Measurements from ENCODE around the gene RNF151. TPM values are rescaled to one million over a fixed set of nuclear protein-coding genes. Genes with fewer than 3 reads are reported as not detected.
"Not testable (repeated sequence)": the region's sequence is repeated elsewhere in the genome, so short reads cannot be mapped to it uniquely, and the experiment has no call there.

The RNF151 gene
- total and polyA plus RNA-seq, 8 donors, result 0.17 TPM; not detected in 7

DNA sequence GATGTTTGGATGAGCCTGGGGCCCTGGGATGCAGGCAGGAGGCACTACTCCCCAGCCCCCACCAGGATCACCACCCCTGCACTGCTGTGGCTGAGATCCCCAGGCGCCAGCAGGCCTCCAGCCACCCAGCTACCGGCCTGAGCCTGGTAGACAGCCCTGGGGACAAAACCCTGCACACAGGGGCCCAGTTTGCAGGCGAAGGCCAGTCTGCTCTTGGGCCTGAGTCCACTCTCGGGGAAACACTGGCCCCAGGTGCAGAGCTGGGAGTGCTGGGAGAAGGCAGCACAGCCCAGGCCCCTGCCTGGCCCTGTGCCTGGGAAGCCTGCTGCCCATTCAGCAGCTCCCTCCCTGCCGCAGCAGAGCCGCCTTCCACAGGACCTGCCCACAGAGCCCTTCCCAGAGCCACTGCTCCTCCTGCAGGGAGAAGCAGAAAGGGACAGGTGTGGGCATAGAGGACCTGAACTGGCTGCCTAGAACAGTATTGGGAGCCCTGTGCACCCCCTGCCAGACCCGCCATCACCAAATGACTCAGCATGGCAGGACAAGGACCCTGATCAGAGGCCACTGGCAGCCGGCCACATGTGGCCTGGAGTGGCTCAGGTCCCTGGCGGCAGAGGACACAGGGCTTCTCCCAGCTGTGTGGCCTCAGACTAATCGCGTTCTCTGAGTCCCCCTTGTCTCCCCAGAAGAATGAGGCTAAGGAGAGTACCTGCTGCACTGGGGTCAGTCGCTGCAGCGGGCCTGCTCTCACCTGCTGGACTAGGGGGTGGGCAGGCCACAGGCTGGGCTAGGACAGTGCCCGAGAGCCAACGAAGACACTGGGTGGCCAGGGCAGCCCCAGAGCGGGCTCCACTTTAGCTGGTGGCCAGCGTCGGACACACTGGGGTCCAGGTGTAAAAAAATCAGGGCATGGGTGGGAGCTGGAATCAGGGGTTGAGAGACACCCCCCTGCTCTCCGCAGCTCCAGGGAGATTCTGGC, 34.3 kb upstream of the RNF151 start:
- intact Hi-C loops (cut with DNase I), result no loop called here
- no peak overlapping the region for H3K4me3 ChIP-seq
- H3K36me3 ChIP-seq, result peaks cover 0 to 11% of the 10 kb centered on the region in 2 donors
- no peaks in the 10 kb centered on the region for H3K9me3 ChIP-seq
- DNase-seq (no peak), ATAC-seq (no peak)
- no peak overlapping the region for H3K27ac ChIP-seq
- H3K27me3 ChIP-seq, result peaks cover 0 to 15% of the 10 kb centered on the region in 2 donors
- TF ChIP-seq CTCF (IDR thresholded peaks at IDR 0.05), result no peak
- peaks cover 0 to 23% of the 10 kb centered on the region in 2 donors for H3K4me1 ChIP-seq

GRCh38 chr16:1933097-1933661, 33.5 kb upstream of the RNF151 start:
- DNase-seq, result no peak
- Histone ChIP-seq H3K27ac (peak overlapping the region in 1 of 2 donors; percentile 23), H3K27me3 (peaks cover 0 to 15% of the 10 kb centered on the region in 2 donors), H3K4me1 (peaks cover 0 to 31% of the 10 kb centered on the region in 2 donors), H3K36me3 (peaks cover 0 to 19% of the 10 kb centered on the region in 2 donors), H3K4me3 (no peak overlapping the region), H3K9me3 (no peaks in the 10 kb centered on the region)
- ATAC-seq, result no peak
- intact Hi-C loops (cut with DNase I), result no loop called here
- no peak for TF ChIP-seq CTCF (IDR thresholded peaks at IDR 0.05)

DNA sequence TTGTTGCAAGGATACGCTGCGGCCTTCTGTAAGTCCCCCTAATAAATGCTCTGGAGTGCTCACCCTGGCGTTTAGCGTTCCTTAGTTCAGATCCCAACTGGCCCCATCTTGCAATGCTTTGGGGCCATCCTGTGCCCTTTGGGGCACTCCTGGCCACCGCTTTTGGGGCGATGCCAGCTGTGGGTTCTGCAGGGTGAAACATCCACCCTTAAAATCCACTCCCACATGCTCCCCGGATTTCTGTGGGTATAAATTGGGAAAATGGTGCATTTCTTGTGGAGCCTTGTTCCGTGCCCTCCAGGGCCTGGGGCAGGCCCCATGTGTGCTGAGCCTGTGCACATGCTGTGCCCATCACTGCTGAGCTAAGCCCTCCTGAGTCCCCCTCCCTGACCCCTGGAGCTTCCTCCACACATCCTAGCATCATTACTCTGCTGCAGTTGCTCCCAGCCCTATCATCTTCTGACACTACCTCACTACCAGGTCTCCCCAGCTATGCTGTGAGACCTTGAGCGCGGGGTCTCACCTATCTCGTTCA, 29.6 kb upstream of the RNF151 start:
- DNase-seq (no peak), ATAC-seq (no peak)
- H3K4me3 ChIP-seq, result no peak overlapping the region
- peak overlapping the region in 1 of 2 donors; percentile 93 for H3K27ac ChIP-seq
- peaks cover 0 to 51% of the 10 kb centered on the region in 2 donors for H3K36me3 ChIP-seq
- intact Hi-C loops (cut with DNase I), result no loop called here
- no peak for TF ChIP-seq CTCF (IDR thresholded peaks at IDR 0.05)
- peaks cover 0 to 15% of the 10 kb centered on the region in 2 donors for H3K27me3 ChIP-seq
- no peaks in the 10 kb centered on the region for H3K9me3 ChIP-seq
- peaks cover under 1 to 56% of the 10 kb centered on the region in 2 donors for H3K4me1 ChIP-seq

DNA sequence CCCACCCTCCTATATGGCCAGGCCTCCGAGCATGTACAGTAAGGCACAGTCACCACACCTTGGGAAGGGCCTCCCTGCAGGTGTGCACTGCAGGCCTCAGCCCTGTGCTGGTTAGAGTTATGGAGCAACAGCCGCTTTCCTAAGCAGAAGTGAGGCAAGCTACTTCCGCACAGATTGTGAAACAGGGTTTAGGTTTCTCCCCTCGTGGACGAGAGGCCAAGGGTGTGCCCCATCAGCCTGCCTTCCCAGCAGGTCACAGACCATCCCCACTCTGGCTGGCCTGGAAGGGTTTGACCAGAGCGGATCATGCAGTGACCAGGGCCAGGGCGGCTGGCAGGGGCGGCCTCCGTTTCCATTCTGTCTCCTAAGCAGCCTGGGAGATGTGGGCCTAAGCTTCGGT, 28.3 kb upstream of the RNF151 start:
- TF ChIP-seq CTCF (IDR thresholded peaks at IDR 0.05), result no peak
- intact Hi-C loops (cut with DNase I), result no loop called here
- Histone ChIP-seq H3K36me3 (peaks cover 0 to 51% of the 10 kb centered on the region in 2 donors), H3K9me3 (no peaks in the 10 kb centered on the region), H3K4me1 (peaks cover 6 to 62% of the 10 kb centered on the region in 2 donors), H3K27ac (peak overlapping the region in 1 of 2 donors; percentile 93), H3K4me3 (peak overlapping the region in 1 of 2 donors; percentile 8), H3K27me3 (peaks cover 0 to 4% of the 10 kb centered on the region in 2 donors)
- peak in 1 of 4 donors; percentile 68 for DNase-seq
- no peak for ATAC-seq

DNA sequence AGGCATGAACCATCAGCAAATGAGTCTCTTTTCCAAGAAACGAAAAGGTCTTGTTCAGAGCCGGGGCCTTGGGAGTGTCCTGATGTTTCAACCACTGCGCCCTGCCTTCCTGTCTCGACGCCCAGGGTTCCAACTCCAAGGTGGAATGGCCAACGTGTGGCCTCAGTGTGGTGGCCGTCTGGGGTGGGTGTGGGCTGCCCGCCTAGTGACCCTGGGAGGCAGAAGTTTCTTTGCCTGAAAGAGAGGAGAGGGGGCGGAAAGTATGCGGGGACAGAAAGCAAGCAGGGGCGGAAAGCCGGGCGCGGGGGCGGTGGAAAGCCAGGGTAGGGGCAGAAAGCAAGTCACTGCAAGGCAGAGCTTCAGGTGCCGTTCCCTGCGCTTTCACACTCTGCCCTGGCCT, 27.7 kb upstream of the RNF151 start:
- Histone ChIP-seq H3K4me3 (peak overlapping the region in 1 of 2 donors; percentile 8), H3K27ac (peak overlapping the region in 1 of 2 donors; percentile 93), H3K27me3 (no peaks in the 10 kb centered on the region), H3K4me1 (peaks cover 6 to 67% of the 10 kb centered on the region in 2 donors), H3K36me3 (peaks cover 0 to 51% of the 10 kb centered on the region in 2 donors), H3K9me3 (no peaks in the 10 kb centered on the region)
- intact Hi-C loops (cut with DNase I), result no loop called here
- ATAC-seq (no peak), DNase-seq (no peak)
- no peak for TF ChIP-seq CTCF (IDR thresholded peaks at IDR 0.05)

DNA sequence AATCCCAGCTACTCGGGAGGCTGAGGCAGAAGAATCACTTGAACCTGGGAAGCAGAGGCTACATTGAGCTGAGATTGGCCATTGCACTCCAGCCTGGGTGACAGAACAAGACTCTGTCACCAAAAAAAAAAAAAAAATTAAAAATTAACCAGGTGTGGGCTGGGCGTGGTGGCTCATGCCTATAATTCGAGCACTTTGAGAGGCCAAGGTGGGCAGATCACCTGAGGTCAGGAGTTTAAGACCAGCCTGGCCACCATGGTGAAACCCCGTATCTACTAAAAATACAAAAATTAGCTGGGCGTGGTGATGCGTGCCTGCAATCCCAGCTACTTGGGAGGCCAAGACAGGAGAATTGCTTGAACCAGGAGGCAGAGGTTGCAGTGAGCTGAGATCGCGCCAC, 26.8 kb upstream of the RNF151 start:
- intact Hi-C loops (cut with DNase I); H3K27me3 ChIP-seq; H3K9me3 ChIP-seq; DNase-seq; ATAC-seq: not testable (repeated sequence)
- Histone ChIP-seq H3K27ac (peak overlapping the region in 1 of 2 donors; percentile 93), H3K36me3 (peaks cover 0 to 51% of the 10 kb centered on the region in 2 donors), H3K4me3 (peak overlapping the region in 1 of 2 donors; percentile 72), H3K4me1 (peaks cover 6 to 69% of the 10 kb centered on the region in 2 donors)
